Ishikawa (cell line): Measurements from ENCODE around the gene AMPD1.

Source experiments
- CEBPB ChIP-seq: IDR thresholded peaks from 2 replicates; pipeline ENCODE4 v1.6.1; 2012
- CREB1 ChIP-seq: IDR thresholded peaks from 2 replicates; pipeline ENCODE4 v1.6.1; 2012; ENCODE audit warnings: low read depth
- EGR1 ChIP-seq: IDR thresholded peaks from 2 replicates; pipeline ENCODE4 v1.6.1; 2012
- EP300 ChIP-seq: IDR thresholded peaks from 2 replicates; pipeline ENCODE4 v1.6.1; 2012; ENCODE audit warnings: borderline replicate concordance
- FOXM1 ChIP-seq: IDR thresholded peaks from 2 replicates; pipeline ENCODE4 v1.6.1; 2012; ENCODE audit warnings: low read depth, borderline replicate concordance
- MAX ChIP-seq: IDR thresholded peaks from 2 replicates; pipeline ENCODE4 v1.6.1; 2012
- NFIC ChIP-seq: IDR thresholded peaks from 2 replicates; pipeline ENCODE4 v1.6.1; 2012
- RAD21 ChIP-seq: IDR thresholded peaks from 2 replicates; pipeline ENCODE4 v1.6.1; 2012; ENCODE audit warnings: low read depth
- REST ChIP-seq: IDR thresholded peaks from 2 replicates; pipeline ENCODE4 v1.6.1; 2012; ENCODE audit warnings: low read depth, mild to moderate bottlenecking
- TAF1 ChIP-seq: IDR thresholded peaks from 2 replicates; pipeline ENCODE4 v1.6.1; 2012; ENCODE audit warnings: low read depth, mild to moderate bottlenecking
- TCF12 ChIP-seq: IDR thresholded peaks from 2 replicates; pipeline ENCODE4 v1.6.1; 2012; ENCODE audit warnings: low read depth
- TEAD4 ChIP-seq: IDR thresholded peaks from 2 replicates; pipeline ENCODE4 v1.6.1; 2012
- USF1 ChIP-seq: IDR thresholded peaks from 2 replicates; pipeline ENCODE4 v1.6.1; 2012
- YY1 ChIP-seq: IDR thresholded peaks from 2 replicates; pipeline ENCODE4 v1.6.1; 2012; ENCODE audit warnings: low read depth
- ZBTB7A ChIP-seq: IDR thresholded peaks from 2 replicates; pipeline ENCODE4 v1.6.1; 2012; ENCODE audit warnings: low read depth

The AMPD1 gene

GRCh38 chr1:114695430-114696058, at the start of gene AMPD1:
Gene AMPD1, minus strand, starts transcription at chr1:114695546. Its CDS starts 75 bp downstream, at chr1:114695471.
- TF ChIP-seq CEBPB: no peak
- TF ChIP-seq RAD21: no peak
- TF ChIP-seq USF1: no peak
- TF ChIP-seq TEAD4: no peak
- no peak for TF ChIP-seq MAX
- no peak for TF ChIP-seq REST
- no peak for TF ChIP-seq NFIC
- no peak for TF ChIP-seq EGR1
- TF ChIP-seq ZBTB7A: no peak

- no peak for TF ChIP-seq TEAD4
- no peak for TF ChIP-seq NFIC
- no peak for TF ChIP-seq ZBTB7A
These were observed 46.8 kb upstream of the AMPD1 start for GRCh38 chr1:114741963-114742746.

- TF ChIP-seq TEAD4 (no peak), RAD21 (no peak), EP300 (no peak), TAF1 (no peak), MAX (no peak), REST (no peak), TCF12 (no peak), FOXM1 (no peak), CREB1 (no peak), CEBPB (no peak), USF1 (no peak)
These were observed 45.0 kb upstream of the AMPD1 start for GRCh38 chr1:114740331-114740730.

- no peak for TF ChIP-seq MAX
- TF ChIP-seq EP300: no peak
- TF ChIP-seq REST: no peak
- no peak for TF ChIP-seq FOXM1
- TF ChIP-seq TCF12: no peak
- no peak for TF ChIP-seq ZBTB7A
- no peak for TF ChIP-seq EGR1
- no peak for TF ChIP-seq YY1
These were observed 42.0 kb upstream of the AMPD1 start for GRCh38 chr1:114737314-114737849.
